SIG-M5 treated with dmso at 0.1 percent for 504 hours (cell line): ENCODE data around the gene RSAD1.
A peak's percentile ranks its signal among the peaks of the same experiment; 100 is the strongest.

ENCODE experiments used
- DNase-seq: peaks from one replicate; lab custom pipeline; 2025; ENCODE audit not compliant: unreplicated experiment; lab: John Stamatoyannopoulos, UW

The RSAD1 gene

DNA sequence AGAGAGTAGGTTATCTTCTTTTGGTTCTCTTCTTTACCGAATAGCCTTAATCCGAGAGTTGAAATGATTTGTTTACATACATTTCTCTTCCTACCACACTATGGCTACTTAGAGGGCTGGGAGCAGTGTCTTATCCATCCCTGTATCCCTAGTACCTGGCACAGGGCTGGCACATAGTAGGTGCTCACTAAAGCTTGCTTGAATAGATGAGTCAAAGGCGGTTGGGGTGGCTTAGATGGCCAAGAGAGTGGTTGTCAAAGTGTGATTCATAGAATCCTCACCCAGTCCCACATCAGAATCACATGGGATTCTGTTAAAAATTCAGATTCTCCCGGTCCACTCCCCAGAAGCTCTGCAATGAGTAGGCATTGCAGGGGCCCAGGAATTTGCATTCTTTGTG is 21.0 kb upstream of the RSAD1 start:
- DNase-seq = no peak

DNA sequence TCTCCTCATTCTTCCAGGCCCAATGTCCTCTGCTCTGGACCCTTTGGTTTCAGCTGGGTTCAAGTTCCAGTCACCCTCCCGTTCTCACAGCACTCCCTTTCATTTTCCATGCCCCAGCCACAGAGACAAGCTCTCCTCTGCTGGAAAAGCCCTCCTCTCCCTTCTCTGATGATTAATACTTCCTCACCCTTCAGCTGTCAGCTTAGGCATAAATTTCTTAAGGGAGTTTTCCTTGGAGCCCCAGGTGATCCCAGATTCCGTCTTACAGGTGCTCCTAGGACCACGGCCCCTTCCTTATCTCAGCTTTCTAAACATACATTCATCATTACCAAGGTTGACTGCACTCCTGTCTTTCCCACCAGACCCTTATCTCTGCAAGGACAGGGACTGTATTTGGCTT is 20.4 kb upstream of the RSAD1 start:
- no peak for DNase-seq

DNA sequence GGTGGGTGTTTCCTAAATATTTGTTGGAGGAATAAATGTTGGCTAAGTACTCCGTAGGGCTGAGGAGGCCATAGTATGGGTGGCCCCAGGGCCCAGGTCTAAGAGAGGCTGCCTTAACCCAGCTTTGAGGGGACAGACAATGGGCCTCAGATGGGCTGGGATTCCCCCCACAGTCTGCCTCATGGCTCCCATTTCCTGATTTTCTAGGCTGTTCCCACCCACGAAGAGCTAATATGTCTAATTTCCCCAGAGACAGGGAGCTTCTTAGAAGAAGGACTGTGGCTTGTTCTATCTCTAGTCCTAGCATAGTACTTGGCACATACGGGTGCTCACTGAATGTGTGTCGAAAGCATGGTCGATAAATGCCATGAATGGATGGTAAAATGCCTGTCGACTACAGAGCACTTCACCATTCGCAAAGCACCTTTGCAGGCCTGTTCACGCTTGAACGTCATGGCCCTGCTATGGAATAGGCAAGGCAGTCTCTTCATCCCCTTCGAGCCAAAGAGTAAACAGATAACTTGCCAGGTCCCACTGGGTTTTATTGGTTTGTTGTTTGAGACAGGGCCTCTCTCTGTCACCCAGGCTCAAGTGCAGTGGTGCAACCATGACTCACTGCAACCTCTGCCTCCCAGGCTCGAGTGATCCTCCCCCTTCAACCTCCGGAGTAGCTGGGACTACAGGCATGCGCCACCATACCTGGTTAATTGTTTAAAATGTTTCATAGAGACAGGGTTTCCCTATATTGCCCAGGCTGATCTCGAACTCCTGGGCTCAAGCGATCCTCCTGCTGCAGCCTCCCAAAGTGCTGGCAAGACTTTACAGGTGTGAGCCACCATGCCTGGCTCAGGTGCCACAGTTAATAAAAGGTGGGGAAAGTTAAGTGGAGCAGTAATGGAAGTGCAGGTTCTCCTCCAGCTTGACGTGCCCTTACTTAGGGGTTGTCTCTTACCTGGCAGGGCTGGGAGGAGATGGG is 19.7 kb upstream of the RSAD1 start:
- DNase-seq = peak; percentile 32

DNA sequence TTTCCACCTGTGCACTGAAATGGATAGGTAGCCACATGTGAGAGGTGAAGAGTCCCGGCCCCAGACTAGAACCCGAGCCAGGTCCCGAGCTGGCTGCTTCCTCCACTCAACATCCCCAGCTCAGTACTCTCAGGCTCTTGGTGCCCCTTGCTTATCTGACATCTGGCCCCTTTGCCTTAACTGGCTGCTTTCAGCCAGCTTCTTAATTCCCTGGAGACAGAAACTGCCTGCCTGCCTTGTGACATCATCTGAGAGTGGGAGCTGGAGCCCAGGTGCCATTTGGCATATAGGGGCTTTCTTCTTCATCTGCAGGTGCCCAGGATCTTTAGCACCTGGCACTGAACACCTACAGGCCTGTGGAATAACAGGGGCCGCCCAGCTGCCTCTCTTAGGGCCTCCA is 18.9 kb upstream of the RSAD1 start:
- no peak for DNase-seq

DNA sequence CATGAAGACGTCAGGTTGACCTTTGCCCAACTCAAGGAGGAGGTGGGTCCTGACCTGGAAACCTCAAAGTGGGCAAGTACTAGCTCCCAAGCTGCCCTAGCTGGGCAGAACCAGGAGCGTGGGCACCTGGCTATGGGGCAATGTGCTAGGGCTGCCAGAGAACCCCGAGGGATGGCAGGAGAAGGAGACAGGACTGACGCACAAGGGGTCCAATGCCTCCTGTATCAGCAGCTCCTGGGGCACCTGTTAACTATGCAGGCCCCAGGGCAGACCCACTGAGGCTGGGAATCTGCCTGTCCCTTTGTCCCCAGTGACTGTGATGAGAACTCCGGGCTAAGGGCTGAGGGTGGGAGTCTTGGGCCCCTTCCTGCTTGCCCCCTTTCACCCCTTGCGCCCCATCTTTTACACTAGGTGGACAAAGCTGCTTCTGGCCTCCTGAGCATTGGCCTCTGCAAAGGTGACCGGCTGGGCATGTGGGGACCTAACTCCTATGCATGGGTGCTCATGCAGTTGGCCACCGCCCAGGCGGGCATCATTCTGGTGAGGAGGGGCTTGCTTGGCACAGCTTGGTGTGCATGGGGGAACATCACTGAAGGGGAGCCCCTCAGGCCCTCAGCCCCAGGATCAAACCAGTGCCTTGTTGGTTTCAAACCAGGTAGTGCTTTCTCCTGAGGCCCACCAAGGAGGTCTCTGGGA is 17.7 kb upstream of the RSAD1 start:
- DNase-seq = no peak

DNA sequence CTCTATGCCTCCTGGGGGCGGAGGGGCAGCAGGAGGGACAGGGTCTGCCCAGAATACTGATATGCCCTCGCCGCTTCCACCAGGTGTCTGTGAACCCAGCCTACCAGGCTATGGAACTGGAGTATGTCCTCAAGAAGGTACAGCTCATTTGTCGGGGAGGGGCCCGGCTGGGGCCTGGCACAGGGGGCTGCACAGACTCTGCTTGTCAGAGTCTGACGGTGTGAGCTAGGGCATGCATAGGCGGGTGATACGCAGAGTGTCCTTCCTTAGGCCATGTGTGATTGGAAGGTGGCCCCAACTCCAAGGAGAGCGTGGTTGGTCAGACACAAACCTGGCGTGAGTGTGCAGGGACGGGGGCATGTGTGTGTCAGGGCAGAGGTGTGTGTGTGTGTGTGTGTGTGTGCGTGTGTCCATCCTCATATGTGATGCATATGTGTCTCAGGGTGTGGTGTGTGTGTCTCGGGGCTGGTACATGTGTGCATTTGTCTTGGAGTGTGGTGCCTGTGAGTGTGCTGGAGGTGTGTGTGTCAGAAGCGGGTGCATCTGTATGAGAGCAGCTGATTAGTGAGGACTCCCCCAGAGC is 17.0 kb upstream of the RSAD1 start:
- no peak for DNase-seq

DNA sequence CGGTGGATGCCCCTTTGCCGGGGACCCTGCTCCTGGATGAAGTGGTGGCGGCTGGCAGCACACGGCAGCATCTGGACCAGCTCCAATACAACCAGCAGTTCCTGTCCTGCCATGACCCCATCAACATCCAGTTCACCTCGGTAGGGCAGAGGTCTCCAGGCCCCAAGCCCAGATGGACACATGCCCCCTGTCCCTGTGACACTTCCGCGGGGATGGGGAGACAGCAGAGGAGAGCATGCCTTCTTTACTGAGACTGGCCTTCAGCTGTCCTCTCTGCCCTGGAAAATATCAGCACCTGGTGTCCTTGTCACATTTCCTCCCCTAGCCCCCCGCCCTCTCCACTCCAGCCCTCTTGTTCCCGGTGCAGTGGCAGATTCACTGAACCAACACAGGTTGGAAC is 16.2 kb upstream of the RSAD1 start:
- DNase-seq = no peak

DNA sequence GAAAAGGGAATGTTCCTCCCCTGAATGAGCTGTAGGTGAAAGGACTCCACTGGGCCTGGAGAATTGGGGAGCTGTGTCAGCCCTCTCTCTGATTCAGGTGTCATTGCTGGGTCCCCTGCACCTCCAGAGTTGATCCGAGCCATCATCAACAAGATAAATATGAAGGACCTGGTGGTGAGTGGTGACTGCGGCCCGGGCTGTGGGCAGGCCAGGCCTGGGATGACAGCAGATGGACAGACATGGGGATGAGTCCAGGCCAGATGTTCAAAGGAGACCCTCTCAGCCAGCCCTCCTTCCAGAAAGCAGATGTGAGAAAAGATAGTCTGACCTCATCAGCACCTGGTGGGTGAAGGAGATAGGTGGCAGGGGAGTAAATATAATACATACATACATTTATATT is 14.5 kb upstream of the RSAD1 start:
- DNase-seq = no peak

DNA sequence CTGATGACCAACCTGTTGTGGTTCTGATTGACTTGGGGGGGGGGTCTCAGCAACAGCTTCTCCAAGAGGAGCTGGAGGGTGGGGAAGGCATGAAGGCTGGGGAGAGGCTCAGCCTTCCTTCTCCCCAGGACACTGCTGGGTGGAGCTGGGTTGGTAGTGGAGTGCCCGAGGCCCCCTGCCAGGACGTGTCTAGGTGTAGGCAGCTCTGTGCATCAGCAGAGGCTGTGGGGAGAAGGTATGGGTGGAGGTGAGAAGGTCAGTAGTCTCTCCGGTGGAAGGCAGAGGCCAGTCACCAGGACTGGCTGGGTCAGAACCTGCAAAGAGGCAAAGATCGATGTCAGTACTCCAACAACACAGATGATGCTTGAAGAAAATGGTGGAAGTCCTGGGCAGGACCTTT is 13.9 kb upstream of the RSAD1 start:
- DNase-seq = no peak

DNA sequence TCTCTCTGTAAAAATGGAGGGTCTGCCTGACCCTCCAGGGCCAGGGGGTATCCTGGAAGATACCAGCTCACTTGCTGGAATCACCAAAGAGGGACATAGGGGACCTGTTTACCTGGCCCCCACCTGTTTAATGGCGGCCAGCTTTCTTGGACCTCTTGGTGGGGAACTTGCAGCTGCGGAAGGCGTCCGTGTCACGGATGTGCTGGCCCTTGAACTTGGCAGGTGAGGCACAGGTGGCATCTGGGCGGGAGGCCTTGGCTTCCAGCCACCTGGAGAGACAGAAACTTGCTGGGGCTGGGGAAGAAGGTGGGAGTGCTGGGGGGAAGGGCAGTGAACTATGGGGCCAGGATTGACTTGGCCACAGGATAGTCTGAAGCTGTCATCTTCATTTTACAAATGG is 13.5 kb upstream of the RSAD1 start:
- no peak for DNase-seq

DNA sequence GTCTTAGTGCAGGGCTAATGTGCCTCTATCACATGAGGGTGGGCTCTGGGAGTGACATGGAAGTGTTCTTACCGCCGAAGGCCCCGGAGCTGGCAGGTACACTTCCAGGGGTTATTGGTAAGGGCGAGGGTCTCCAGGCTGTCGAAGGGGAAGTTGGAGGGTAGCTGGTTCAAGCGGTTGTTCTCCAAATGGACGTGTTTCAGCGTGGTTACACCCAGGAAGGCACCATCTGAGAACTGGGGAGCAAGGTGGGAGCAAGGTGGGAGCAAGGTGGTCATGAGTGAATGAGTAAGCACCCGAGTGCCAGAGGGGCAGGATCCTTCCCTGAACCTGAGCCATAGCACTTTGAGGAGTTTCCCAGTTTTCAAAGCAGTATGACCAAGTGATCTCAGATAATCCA is 13.0 kb upstream of the RSAD1 start:
- no peak for DNase-seq

DNA sequence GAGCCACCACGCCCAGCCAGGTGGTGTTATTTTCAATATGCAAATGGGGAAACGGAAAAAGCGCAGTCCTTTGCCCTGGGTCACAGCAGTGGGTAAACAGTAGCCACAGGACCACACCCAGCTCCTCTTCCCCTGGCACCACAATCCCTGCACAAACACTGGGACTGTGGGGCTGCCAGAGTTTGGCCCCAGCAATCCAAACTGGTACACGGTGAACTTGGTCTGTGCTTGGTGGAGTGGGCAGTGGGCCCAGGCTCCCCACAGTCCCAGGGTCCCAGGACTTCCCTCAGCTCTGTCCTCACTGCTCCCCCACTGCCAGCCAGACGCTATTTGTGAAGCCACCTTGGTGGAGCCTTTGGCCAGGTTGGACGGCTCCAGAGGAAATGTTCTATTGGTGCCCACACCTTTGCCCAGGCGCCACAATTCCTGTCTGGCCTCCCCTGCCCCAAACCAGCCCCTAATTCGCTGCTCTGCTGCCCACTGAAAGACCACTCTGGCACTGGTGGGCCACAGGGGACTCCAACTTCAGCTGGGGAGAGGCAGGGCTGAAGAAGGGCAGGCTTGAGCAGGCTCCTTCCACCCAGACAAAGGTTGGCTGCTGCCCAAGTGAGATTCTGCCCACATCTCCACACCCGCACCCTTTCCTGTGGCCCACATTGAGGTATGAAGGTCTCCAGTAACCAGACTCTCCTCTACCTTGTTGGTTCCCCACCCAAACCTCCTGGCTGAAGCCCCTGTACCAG is 12.1 kb upstream of the RSAD1 start:
- DNase-seq = no peak

DNA sequence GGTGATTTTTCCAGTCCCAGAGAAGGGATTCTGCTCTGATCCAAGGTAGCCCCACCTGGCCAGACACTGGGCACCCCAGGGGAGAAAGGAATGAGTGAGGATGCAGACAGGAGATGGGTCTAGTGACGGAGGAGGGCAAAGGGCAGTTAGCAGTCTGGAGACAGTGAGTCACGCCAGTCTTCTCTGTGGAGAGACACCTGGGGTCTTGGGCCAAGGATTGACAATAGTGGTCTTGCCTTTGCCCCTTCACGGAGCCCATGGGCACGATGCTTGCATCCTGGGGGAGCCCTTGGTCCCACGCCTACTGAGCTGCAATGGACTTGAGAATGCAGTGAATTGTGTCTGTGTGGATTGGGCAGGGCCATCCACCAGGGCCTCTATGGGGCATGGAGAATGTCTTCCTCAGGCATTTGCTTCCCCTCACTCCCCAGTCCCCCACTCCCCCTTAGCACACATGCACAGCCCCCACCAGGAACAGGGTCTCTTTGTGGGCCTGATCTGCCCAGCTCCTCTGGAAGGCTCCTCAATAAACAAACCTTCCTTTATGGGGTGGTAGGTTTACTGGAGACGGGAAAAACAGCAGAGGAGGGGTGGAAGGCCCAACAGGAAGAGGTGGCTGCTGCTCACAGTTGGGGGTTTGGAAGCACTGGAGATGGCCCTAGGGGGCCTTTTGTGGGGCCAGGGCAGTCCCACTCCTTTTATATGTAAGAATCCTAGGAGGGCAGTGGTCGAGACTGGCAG is 11.4 kb upstream of the RSAD1 start:
- DNase-seq = no peak

DNA sequence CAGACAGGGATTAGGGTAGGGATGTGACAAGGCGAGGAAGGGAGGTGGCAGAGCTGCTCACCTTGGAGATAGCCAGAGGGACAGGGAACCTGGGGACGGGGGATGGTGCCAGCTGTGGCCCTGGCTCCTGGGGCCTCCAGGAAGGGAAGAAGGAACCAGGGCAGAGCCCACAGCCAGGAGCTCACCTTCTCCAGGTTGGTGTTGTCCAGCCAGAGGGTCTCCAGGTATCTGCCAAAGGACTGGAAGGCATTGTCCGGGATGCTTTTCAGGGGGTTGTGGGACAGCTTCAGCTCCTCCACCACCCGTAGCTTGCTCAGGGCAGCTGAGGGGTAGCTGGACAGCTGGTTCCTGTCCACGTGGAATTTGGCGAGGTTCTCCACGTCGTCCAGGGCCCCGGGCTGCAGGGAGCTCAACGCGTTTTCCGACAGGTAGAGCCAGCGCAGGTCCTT is 10.8 kb upstream of the RSAD1 start:
- DNase-seq = no peak

DNA sequence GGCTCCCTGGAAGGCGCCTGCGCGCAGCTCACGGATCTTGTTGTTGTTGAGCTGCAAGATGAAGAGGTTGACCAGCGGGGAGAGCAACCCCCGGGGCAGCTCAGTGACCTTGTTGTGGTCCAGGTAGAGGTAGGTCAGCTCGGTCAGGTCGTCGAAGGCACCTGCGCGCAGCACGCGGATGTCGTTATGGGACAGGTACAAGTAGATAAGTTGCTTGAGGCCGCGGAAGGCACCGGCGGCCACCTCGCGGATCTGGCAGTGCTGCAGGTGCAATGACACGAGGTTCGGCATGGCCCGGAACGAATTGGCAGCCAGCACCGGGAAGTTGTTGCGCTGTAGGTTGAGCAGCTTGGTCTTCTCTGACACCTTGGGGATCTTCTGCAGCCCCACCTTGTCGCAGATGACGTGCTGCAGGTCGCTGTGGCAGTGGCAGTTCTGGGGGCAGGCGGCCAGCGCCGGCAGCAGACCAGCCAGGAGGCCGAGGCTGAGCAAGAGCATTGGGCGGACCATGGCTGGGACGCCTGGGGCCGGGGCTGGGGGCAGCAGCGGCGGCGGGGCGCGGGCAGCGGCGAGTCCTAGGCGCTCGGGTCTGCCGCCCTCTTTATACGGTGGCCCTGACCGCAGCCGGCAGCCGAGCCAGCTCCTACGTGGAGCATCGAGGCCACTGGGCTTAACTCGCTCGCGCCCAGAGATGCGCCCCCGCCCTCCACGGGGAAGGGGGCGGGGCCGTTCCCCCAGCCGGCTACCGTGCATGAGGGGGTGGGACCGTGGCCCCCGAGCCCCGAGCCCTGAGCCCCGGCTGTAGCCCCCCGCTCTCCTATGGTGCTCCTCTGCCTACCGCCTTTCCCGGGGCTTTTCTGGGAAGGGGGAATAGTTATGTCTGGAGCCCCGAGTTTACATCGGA is 10.1 kb upstream of the RSAD1 start, which contains the start of gene CHAD:
CHAD (minus strand) TSS at position 577 of the 904 bp plus-strand sequence; CDS start at position 510, 67 bp downstream.
- no peak for DNase-seq

DNA sequence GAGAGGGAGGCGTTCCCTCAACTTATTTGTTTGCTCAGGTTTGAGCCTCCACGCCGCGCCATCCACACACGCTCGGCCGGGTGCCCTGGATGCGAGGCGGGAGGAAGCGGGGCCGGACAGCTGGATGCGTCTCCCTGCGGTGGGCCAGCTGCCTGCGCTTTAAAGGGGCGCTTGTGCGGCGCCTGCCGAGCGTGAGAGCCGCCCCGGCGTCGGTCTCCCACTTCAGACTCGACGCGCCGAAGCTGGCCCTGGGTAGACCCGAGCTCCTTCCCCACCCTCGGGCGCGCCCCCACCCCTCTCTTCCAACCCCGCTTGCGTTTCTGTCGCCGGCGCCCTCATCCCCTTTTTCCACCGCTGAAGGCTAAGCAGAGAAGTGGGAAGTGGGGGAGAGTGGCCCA is 9.5 kb upstream of the RSAD1 start:
- DNase-seq = no peak

DNA sequence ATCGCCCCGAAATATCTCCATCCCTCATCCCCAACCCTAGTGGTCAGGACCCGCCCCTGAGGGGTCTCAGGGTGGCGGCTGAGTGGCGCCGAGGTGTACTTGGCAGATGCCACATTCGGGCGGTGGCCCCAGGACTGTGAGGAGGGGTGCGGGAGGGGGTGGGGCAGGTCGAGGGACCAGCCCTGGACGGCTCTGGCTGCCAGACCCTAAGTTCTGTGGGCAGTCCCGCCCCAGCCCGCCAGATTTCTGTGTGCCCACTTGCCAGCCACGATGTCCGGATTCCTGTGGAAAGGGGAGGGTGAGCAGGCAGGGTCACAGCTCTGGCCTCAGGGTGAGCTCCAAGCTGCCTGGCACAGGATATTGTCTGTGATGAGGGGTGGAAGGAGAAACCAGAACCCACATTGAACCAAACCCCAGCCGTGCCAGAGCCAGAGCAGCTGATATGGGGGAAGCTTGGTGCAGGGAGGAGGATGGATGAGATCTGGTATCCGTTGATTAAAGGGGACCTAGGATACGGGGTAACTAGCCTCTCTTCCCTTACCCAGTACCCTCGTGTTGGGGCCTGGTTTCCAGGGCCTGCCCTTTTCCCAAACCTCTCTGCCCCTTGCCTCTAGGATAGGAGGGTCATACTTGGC is 8.9 kb upstream of the RSAD1 start:
- DNase-seq = no peak

DNA sequence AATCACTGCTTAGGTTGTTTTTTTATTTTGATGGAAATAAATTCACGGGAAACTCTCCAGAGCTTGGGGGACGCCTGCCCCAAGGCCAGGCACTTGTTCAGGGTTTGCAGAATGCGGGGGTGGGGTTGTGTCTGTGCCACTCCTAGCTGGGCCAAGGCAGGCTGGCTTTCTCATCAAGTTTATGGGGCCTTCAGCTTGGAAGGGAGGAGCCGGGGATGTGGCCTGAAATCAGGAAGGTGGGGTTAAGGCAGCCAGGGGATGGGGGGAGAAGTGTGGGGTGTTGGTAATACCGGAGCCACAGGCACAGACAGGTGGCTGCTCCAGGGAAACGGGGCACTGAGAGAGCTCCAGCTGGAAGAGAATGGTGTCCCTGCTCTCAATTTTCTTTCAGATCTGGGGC is 8.2 kb upstream of the RSAD1 start:
- DNase-seq = no peak
